Activated CD4-positive, alpha-beta T cell treated with anti-CD3 and anti-CD28 coated beads for 4 hours (primary cell): ENCODE data around the gene ITPR2.

Source experiments
- DNase-seq, 2 donors: peaks; one replicate each; pipeline ENCODE4 v3.0.0-alpha.2; 2020

ITPR2 gene

DNA sequence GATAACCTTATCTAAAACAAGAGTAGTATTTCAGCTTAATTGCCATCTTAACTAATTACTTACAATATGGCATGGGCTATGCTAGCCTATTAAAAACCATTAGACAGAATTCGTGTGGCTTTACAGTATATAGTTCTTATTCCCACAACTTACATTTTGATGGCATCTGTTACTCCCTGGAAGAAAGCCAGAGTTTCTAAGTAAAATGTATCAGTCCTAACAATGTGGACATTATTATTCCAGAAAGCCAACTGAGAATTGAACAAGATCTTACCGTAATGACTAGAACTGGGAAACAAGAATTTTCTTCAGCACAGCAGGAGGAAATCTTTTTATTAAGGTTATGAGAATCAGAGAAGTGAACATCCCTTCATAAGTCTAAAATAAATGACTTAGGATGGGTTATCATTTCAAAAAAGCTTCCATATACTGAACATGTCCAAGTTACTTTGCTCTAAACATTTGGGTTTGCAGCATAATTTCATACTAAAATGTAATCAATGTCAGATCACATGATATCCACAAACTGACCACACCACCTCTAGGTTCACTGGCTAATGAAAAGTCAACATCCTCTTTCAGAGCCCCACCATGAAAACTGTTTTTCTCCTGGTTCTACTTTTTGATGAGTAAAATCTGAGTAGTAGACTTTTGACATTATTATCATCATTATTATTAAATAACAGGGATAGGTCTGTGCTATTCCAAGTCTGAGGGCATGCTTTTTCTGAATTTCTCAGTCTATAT, 457.9 kb downstream of the ITPR2 start:
- DNase-seq = no peak

DNA sequence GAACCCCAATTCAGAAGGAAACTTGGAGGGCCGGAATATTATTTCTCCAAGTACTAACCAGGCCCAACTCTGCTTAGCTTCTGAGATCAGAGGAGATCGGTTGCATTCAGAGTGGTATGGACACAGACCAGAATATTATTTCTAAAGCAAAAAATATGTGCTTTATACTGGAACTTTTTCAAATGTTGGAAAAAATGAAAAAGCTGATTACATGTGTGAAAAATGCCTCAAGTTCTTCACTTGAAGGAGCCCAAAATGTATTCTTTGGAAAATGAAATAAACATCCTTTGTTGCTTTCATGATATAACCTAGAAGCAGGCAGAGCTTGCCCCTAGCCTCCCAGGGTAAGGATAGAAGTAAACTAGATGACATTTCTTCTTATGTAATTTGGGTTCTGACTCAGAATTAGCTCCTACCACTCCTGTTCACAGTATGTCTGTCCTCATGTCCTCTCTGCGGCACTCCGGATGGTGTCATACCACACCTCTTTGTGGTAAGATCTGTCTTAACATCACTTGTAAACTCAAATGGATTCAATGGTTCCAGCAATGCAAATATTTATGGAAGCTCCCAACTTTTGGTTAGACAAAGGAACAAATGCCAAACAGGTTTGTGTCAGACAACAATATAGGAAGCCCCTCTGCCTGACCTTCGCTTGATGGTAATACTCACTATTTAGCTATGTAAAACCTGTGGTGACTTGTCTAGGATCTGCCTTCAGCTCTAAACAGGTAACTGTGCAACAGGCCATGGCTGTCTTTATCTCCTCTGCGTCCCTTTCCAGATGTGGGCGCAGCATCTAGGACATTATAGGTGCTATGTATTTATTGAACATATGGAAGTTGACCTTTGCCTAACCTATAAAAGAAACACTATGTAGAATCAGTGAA, 459.1 kb downstream of the ITPR2 start:
- no peak for DNase-seq

DNA sequence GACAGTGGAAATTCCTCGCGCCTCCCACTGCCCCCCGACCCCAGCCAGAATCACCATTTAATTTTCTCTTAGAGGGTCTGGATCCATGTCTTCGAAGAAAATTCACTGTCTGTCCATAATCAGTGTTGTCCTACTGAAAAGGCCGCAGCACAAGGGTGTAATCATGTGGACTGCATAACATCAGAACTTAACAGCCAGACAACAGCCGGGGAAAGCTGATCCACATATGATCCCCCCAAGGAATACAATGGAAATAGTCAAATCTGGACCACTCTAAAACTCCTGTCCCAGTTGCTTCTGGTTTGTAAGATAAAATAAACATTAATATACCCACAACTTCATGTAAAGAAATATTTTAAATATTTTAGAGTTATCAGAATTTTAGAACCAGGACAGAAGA, 460.1 kb downstream of the ITPR2 start:
- no peak for DNase-seq

DNA sequence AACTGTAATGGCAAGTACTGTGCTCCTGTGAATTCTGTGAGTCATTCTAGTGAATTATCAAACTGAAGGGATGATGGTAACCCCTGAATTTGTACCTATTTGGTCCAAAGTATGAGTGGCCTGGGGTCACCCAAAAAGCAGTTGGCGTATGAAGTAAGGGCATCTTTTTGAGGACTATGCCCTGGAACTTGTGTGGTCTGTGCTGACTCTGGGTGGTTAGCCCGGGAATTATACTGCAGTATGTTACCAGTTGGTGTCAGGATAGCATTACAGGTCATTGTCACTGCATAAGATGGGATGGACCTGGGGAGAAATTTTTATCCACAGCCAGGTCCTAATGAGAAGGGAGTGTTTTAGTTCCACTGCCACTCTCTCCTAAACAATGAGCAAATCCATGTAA, 462.9 kb downstream of the ITPR2 start:
- DNase-seq = no peak

DNA sequence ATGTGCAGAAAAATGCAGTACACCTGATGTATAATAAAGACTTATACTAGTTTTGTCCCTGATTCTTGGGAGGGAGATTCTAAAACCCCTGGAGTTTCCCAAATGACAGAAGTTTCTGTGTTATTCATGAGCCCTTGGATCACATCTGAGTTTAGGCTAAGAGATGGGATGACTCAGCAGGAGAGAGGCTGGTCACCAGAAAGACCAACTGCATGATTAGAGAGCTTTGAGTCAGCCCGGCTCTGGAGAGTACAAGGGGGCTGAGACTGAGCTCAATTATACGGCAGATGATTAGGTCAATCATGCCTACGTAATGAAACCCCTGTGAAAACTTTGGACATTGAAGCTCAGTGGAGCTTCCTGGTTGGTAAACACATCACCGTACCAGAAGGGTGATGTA, 463.4 kb downstream of the ITPR2 start:
- no peak for DNase-seq

DNA sequence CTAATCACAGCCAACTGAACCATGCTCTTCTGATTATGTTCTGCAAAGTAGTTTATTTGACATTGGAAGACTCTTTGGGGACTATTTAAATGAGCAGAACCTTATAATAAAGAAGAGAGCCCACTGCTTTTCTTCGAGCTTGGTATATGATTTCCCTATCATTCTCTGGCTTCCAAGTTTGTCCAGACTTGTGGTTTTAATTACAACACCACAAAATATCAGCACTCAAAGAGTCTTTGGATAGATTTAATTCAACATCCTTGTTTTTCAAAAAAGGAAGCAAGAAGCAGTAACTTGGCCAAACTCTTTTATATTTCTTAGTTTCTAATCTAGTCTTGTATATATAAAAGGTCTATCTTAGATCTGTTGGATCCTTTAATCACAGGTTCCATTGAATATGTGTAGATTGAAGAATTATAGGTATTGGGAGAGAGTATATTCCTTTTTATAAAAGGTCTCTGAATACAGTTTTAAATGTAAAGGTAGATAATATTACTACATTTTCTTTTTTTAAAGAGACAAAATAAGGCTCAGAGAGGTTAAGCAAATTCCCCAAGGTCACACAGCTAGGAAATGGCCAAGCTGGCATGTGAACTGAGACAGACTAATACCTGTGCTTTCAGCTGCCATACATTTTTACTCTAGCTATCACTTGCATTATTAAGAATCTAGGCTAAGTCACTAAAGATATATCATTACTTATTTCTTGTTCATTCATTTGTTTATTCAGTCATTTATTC, 464.8 kb downstream of the ITPR2 start:
- no peak for DNase-seq

DNA sequence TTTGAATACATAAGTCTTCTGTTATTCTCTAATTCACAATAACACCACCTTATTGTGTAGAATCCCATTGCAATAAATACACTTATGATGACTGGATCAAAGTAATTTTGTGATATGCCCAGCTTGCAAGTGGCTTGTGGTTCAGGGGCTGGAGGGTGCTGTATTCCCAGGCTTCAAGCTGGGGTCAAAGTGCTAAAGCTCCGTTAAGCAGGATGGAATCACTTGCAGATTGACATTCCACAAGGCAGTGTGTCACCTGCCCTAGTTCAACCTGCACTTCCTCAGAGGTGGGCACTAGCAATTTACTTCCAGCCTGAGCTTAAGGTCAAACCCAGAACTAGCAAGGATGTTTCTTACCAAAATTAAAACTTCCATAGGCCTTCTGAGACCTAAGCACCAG, 471.0 kb downstream of the ITPR2 start:
- no peak for DNase-seq

DNA sequence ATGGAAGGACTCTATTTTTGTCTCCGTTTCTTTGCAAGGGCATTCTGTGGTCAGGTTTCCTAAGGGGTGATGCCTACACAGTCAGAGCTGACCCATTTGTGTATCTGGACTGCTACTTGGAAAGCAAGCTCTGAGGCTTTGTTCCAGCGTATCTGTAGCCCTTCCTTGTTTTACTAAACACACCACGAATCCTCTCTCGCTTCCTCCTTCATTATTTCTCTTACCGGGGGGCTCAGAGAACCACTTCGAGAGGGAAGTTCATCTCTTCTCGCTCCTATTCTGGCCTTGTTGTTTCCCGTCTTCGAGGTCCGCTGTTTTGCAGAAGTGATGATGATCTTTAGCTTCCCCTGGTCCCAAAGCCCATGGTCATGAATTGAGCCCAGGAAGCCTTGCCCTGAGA, 472.9 kb downstream of the ITPR2 start:
- DNase-seq = no peak

DNA sequence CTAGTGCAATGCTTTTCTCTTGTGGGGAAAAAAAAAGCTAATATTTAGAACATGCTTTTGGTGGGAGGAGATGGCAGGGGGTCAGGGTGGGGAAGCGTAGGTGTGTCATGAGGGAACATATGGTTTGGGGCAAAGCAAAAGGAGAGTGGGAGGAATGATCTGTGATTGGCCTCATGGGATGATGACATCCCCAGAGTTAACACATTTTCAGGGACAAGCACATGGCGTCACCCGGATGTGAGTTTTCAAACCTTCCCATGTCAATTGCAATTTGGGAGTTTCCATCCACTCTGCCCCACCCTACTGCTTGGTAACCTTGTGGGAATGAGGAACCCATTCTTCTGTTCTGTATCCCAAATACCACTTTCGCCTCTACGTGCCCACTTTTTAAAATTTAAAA, 473.4 kb downstream of the ITPR2 start:
- no peak for DNase-seq

DNA sequence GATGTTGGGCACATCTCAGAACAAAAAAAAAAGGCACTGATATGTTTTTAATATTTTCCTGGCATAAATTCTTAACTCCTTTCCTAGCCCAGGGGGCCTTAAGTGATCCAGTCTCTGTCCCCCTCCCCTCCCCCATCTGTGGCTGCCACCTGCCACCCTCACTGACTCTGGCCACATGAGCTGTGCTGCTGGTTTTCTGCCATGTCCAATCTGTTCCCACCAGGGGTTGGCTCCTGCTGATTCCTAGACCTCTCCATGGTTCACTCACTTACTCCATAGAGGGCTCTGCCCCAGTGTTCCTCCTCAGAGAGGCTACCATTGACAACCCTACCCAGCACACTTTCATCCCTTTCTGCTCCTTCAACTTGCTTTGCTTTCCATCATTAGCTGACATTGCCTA, 474.3 kb downstream of the ITPR2 start:
- no peak for DNase-seq

DNA sequence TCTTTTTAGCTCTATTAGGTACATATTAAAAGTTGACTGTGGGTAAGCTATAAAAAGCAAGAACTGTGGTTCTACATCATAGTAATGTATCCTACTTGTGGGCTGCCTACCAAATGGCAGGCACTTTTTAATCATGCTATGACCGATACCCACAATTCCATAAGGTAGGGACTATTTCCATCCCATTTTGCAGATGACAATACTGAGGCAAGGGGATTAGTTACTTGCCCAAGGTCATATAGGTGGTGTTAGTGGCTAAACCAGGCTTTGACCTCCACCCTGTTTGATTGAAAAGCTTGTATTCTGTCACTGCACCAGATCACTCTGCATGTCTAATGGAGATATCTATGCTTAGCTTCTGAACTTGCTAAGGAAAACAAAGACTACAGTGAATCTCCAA, 485.7 kb downstream of the ITPR2 start:
- DNase-seq = no peak

DNA sequence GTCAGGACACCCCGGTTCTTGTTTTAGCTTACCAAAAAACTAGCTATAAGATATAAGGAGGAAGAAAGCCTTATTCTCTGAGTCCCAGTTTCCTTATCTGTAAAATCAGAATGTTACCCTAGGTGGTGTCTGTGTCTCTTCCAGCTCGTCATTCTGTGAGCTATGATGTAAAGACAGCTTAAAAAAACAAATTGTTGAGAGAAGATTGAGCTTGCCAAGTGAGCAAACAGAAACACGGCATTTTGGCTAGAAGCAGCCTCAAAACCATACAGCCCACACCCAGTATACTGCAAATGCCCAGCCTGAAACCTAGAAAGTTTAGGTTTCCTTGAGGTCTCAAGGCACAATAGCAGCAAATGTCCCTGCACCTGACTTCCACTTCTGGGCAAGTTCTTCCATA, 486.3 kb downstream of the ITPR2 start:
- DNase-seq = no peak

DNA sequence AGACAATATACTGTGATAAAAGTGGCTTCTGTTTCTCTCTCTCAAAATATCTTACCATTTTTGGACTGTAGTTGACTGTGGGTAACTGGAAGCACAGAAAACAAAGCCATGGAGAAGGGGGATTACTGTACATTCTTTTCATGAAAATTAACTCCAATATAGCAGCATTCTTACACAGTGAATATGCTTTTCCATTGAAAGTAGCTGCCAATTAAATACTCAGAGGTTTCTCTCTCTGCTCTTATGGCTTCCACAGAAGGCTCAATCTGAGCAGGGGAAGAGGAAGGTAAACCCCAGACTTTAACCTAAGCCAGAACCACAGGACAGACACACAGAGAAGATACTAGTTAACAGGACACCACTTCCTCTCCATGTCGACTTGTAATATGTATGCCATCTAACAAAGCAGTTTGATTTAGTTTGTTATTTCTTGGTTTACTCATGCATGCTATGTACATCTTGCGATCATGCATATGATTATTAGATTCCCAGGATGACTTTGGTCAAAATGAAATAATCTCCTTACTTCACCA, 487.5 kb downstream of the ITPR2 start:
- DNase-seq = no peak

DNA sequence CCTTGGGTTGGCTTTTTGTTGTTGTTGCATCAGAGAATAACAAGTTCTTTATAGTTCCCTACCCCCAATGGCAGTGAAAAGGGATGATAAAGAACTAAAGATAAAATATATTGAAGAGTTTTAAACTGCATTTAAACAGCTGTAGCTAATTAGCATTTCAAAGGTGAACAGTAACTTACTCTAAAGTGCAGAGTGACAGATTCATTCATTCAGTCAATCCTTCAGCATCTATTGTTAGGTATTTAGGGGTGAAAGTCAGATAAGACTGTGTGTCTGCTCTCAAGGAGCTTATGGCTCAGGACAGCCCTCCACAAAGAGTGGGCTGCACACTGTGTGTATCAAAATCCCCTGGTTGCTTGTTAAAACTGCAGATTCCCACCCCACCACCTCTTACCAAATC, 491.5 kb downstream of the ITPR2 start:
- DNase-seq = no peak

DNA sequence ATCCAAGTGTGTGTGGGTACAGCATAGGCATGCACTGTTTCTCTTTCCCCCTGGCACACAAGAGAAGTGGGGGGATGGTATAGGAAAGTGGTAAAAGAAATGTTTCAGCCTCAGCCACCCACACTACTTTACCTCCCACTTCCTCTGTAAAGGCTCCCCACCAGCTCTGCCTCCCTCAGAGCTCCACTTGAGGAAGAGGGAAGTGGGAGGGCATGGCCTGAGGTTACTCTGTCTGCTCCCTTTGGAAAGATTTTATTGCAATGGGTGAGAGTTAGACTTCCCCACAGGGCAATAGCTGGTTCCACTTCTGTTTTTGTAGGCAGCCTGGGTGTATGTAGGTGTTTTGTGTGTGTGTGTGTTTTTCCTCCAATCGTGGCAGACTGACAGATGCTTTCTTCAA, 492.3 kb downstream of the ITPR2 start:
- DNase-seq = no peak

DNA sequence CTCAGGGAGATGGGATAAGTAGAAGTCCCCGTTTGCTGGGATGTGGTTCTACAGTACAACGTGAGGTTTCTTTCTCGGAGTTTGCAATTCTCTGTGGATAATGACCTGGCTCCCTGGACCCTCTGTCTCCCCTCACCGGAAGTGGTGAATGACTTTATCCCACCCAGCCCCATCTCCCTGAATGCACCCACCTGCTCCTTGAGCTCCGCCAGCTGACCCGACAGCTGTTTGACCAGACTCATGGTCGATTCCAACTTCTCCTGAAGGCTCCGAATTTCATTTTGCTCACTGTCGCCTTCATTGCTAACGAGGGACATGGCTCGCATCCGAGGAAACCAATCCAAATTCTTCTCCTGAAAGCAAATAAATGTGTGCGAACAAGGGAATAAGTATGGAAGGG, 493.0 kb downstream of the ITPR2 start:
- DNase-seq = no peak

DNA sequence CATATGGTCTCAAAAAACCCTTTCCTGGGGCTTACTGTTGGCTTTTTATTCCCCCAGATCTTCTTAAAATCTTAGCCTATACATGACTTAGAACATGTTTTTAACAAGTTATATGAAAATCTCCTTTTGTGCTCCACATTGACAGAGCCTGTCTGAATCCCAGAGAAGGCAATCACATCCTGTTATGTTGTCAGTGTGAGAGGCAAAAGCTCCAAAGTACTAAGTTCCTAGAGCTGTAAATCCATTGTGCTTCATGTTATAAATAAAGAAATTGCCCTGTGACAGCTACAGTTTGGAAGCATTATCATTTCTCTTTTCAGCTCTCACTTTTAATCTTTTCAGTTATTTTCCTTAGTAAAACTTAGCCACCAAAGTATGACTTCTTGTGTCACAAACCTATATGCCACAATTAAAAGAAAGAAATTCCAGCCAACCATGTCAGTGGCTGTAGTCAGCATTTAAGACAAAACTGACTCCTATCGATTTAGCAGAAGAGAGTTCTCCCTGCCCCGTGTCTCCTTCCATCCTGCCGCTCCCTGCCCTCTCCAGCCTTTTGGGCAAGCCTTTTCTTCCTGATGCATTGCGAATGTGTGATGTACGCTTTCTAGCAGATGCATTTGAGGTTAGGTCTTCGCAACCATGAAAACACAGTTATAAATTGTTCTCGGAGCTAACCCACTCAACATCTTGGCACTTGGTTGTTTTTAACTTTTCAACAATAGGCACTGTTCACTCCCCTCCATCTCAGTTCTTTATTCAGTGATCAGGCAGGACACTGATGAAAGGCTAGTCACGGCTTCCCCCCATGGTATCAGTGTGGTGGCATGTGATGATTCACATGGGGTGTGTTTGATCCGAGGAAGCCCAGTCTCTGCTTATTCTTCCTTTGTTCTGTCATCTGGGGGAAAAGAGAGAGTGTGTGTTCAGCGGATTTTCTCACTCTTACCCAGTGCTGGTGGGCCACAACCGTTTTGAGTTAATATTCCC, 494.1 kb downstream of the ITPR2 start:
- DNase-seq = no peak

DNA sequence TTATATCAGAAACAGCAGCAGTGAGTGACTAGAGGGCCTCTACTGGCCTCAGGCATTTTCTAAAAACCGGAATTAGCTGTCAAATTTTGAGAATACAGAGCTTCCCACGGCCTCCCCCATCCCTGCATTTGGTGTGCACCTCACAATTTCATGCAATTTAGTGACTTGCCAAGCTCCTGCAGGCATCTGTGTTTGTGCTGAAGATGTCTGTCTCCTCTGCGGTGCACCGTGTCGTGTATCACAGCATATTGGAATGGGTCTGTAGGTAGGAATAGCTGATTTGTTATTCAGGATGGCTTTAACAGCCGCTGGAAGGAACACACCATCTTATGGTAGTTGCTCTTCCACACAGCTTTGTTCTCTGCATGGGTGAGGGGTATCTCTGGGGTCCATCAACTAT, 497.3 kb downstream of the ITPR2 start:
- DNase-seq = no peak

DNA sequence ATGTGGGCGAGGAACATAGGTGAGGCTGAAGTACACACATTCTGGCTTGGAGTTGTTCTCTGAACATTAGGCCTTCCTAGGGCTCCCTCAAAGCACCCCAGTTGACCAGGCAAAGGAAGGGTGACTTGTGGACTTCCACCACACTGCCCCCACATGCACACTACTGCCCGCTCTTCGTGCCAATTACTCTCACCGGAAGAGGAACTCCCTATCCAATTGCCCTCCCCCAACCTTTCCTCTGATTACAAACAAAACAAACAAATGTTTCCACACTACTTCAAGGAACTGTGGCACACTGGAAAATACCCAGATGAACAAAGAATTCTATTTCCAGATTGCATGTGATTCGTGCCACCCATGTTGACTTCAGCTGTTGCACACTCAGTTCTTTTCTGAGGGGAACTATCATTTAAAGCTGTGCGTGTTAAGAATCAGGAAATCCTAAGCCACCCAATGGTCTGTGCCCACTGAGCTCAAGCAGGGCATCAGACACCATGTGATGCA, 498.3 kb downstream of the ITPR2 start:
- no peak for DNase-seq

DNA sequence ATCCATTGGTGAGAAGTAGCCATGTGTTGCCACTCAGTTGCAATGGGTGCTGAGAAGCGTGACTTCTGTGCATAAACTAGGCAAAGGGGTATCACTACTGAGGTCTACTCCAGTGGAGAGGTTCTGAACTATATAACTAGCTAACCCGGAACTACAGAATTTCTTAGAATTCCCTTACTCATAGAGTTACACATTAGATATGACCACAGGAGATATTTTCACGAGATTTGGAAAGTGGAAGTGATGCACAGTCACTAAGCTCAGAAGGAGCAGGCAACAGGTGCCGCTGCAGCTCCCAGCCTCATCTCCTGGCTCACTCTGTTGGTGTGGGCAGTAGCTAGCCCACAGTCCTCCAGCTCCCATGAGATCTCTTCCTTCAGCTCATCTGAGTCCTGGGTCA, 501.0 kb downstream of the ITPR2 start:
- DNase-seq = no peak

DNA sequence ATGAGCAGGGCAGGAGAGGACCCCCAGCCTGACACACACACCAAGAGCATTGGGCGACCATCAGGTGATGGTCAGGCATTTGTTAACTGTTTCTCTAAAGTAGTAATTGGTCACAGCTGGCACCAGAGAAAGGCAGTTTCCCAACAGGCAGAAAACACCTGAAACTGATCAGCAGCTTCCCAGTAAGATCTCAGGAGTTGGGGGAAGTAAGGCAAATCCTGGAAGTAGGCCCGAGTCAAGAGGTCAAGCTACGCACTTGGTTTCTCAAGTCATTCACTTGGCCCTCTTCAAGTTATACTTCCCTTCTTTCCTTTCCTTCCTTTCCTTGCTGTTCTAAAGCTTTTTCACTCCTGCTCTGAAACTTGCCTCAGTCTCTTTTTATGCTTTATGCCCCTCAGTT, 501.9 kb downstream of the ITPR2 start:
- no peak for DNase-seq
